ENCODE measurements around the gene ITIH4. TPM values are rescaled to one million over a fixed set of nuclear protein-coding genes. Genes with fewer than 3 reads are reported as not detected.
A peak's percentile ranks its signal among the peaks of the same experiment; 100 is the strongest.

The ITIH4 gene
- total RNA-seq, 4 donors from 2014 or later: 3.9 to 8.6 (median 7.5) TPM

GRCh38 chr3:52798978-52799476 is 31.4 kb downstream of the ITIH4 start:
- Histone ChIP-seq H3K27me3 (no peaks in the 10 kb centered on the region), H3K36me3 (no peaks in the 10 kb centered on the region), H3K9me3 (no peaks in the 10 kb centered on the region), H3K4me1 (peaks cover 0 to 5% of the 10 kb centered on the region in 2 donors), H3K27ac (no peak overlapping the region), H3K4me3 (replicated peaks in 1 of 3) (no peak overlapping the region)
- 57 to 60% methylated on average over 11 to 12 of the region's 14 CpGs for WGBS, 2 donors
- intact Hi-C loops (cut with DNase I): no loop called here
- peak in 2 of 6 experiments; percentile 16 to 35 for TF ChIP-seq CTCF (IDR thresholded peaks at IDR 0.05)
- no peak for TF ChIP-seq POLR2A (IDR thresholded peaks at IDR 0.05)
- DNase-seq: no peak

- peaks cover 0 to 5% of the 10 kb centered on the region in 2 donors for H3K4me1 ChIP-seq
- H3K27me3 ChIP-seq: no peaks in the 10 kb centered on the region
- H3K9me3 ChIP-seq: no peaks in the 10 kb centered on the region
- H3K4me3 ChIP-seq (replicated peaks in 1 of 3): no peak overlapping the region
- intact Hi-C loops (cut with DNase I): no loop called here
- no peaks in the 10 kb centered on the region for H3K36me3 ChIP-seq
- no peak overlapping the region for H3K27ac ChIP-seq
- WGBS, 2 donors: 59 to 81% methylated on average over 4 to 10 of the region's 10 CpGs
- no peak for TF ChIP-seq CTCF (IDR thresholded peaks at IDR 0.05)
- TF ChIP-seq POLR2A (IDR thresholded peaks at IDR 0.05): no peak
- DNase-seq: no peak
Measured at GRCh38 chr3:52798376-52798977, 32.0 kb downstream of the ITIH4 start.

- no peaks in the 10 kb centered on the region for H3K36me3 ChIP-seq
- TF ChIP-seq CTCF (IDR thresholded peaks at IDR 0.05) (no peak), POLR2A (IDR thresholded peaks at IDR 0.05) (no peak)
- intact Hi-C loops (cut with DNase I): no loop called here
- H3K27ac ChIP-seq: no peak overlapping the region
- peaks cover 0 to 5% of the 10 kb centered on the region in 2 donors for H3K4me1 ChIP-seq
- DNase-seq: no peak
- no peaks in the 10 kb centered on the region for H3K27me3 ChIP-seq
- H3K9me3 ChIP-seq: no peaks in the 10 kb centered on the region
- WGBS, 2 donors: 89 to 94% methylated on average over 6 to 9 of the region's 9 CpGs
- no peak overlapping the region for H3K4me3 ChIP-seq (replicated peaks in 1 of 3)
Measured at GRCh38 chr3:52796411-52796810, 34.1 kb downstream of the ITIH4 start.

- H3K27me3 ChIP-seq: no peaks in the 10 kb centered on the region
- H3K27ac ChIP-seq: no peak overlapping the region
- TF ChIP-seq POLR2A (IDR thresholded peaks at IDR 0.05): no peak
- TF ChIP-seq CTCF (IDR thresholded peaks at IDR 0.05): no peak
- no peaks in the 10 kb centered on the region for H3K9me3 ChIP-seq
- H3K36me3 ChIP-seq: no peaks in the 10 kb centered on the region
- 60 to 66% methylated on average over 7 to 9 of the region's 9 CpGs for WGBS, 2 donors
- H3K4me3 ChIP-seq (replicated peaks in 1 of 3): no peak overlapping the region
- DNase-seq: no peak
- intact Hi-C loops (cut with DNase I): no loop called here
- peaks cover 0 to 5% of the 10 kb centered on the region in 2 donors for H3K4me1 ChIP-seq
Measured at GRCh38 chr3:52795298-52795900, 35.1 kb downstream of the ITIH4 start.

- no peaks in the 10 kb centered on the region for H3K27me3 ChIP-seq
- H3K9me3 ChIP-seq: no peaks in the 10 kb centered on the region
- peaks cover 0 to 5% of the 10 kb centered on the region in 2 donors for H3K4me1 ChIP-seq
- no peak for DNase-seq
- no peak within 1 kb of the TSS for H3K27ac ChIP-seq
- intact Hi-C loops (cut with DNase I): no loop called here
- H3K36me3 ChIP-seq: no peaks in the 10 kb centered on the region
- TF ChIP-seq CTCF (IDR thresholded peaks at IDR 0.05): no peak
- no peak for TF ChIP-seq POLR2A (IDR thresholded peaks at IDR 0.05)
- H3K4me3 ChIP-seq (replicated peaks in 1 of 3): no peak within 1 kb of the TSS
- WGBS, 2 donors: 65 to 79% methylated on average over 8 to 10 of the region's 10 CpGs
Measured at GRCh38 chr3:52794612-52795099, 35.8 kb downstream of the ITIH4 start, which contains the start of gene ITIH3. Gene ITIH3 (plus strand): TSS chr3:52794796. CDS start chr3:52794804, 8 bp downstream.

All from thyroid gland (tissue), 4 donors.